Mesenchymal stem cell (in vitro differentiated cells and primary cell): Measurements from ENCODE around the gene SRGAP3.

Source experiments
- DNase-seq: peaks from one replicate; pipeline ENCODE4 v3.0.0-alpha.2; 2013
- H2AFZ ChIP-seq: one replicate; pipeline ENCODE4 v1.6.1; 2013; ENCODE audit warnings: low read depth, mild to moderate bottlenecking, control low read depth, inconsistent platforms, low read length, moderate library complexity
- H2AK5ac ChIP-seq: 2 replicates; pipeline ENCODE4 v1.6.1; 2013; ENCODE audit warnings: low read length, moderate library complexity, mild to moderate bottlenecking, inconsistent platforms; ENCODE audit not compliant: severe bottlenecking
- H2BK120ac ChIP-seq: one replicate; pipeline ENCODE4 v1.6.1; 2013; ENCODE audit warnings: low read depth, mild to moderate bottlenecking, inconsistent platforms, low read length, moderate library complexity
- H2BK12ac ChIP-seq, 2 experiments: one replicate each; pipeline ENCODE4 v1.6.1; 2013; ENCODE audit warnings: inconsistent platforms in 2 of 2, low read length in 2 of 2, mild to moderate bottlenecking in 2 of 2, moderate library complexity in 2 of 2, control low read depth in 1 of 2
- H2BK15ac ChIP-seq: one replicate; pipeline ENCODE4 v1.6.1; 2013; ENCODE audit warnings: mild to moderate bottlenecking, low read depth, inconsistent platforms; ENCODE audit not compliant: poor library complexity, severe bottlenecking
- H2BK5ac ChIP-seq: 2 replicates; pipeline ENCODE4 v1.6.1; 2013; ENCODE audit warnings: low read depth, mild to moderate bottlenecking, low read length, control low read depth, inconsistent platforms; ENCODE audit not compliant: poor library complexity, severe bottlenecking
- H3K14ac ChIP-seq, 2 experiments: one replicate each; pipeline ENCODE4 v1.6.1; 2013; ENCODE audit warnings: inconsistent platforms in 2 of 2, low read length in 2 of 2, control low read depth in 1 of 2, mild to moderate bottlenecking in 1 of 2, moderate library complexity in 1 of 2
- H3K18ac ChIP-seq, 2 experiments: one replicate each; pipeline ENCODE4 v1.6.1; 2013; ENCODE audit warnings: inconsistent platforms in 2 of 2, low read length in 2 of 2, control low read depth in 1 of 2, low read depth in 1 of 2, mild to moderate bottlenecking in 1 of 2
- H3K23ac ChIP-seq, 2 experiments: one replicate each; pipeline ENCODE4 v1.6.1; 2013; ENCODE audit warnings: inconsistent platforms in 2 of 2, low read length in 2 of 2, mild to moderate bottlenecking in 2 of 2, moderate library complexity in 2 of 2, control low read depth in 1 of 2
- H3K27ac ChIP-seq: 2 replicates; pipeline ENCODE4 v1.5.1; 2013; ENCODE audit warnings: mild to moderate bottlenecking, moderate library complexity, low read length, control low read depth, inconsistent platforms; ENCODE audit not compliant: poor library complexity, severe bottlenecking
- H3K27me3 ChIP-seq, 2 experiments: 2 replicates each; pipeline versions ENCODE4 v1.6.1 to v1.7.0; 2013; ENCODE audit warnings: low read length in 2 of 2, mild to moderate bottlenecking in 2 of 2, moderate library complexity in 2 of 2, control low read depth in 1 of 2, inconsistent platforms in 1 of 2; ENCODE audit not compliant: control insufficient read depth in 1 of 2, insufficient read depth in 1 of 2
- H3K36me3 ChIP-seq, 2 experiments: 2 replicates each; pipeline versions ENCODE4 v1.6.1 to v1.7.0; 2013; ENCODE audit warnings: low read length in 2 of 2, control low read depth in 1 of 2, inconsistent platforms in 1 of 2, low read depth in 1 of 2, mild to moderate bottlenecking in 1 of 2; ENCODE audit not compliant: insufficient read depth in 2 of 2, control insufficient read depth in 1 of 2
- H3K4ac ChIP-seq, 2 experiments: one replicate each; pipeline ENCODE4 v1.6.1; 2013; ENCODE audit warnings: inconsistent platforms in 2 of 2, low read length in 2 of 2, mild to moderate bottlenecking in 2 of 2, moderate library complexity in 2 of 2, control low read depth in 1 of 2, low read depth in 1 of 2
- H3K4me1 ChIP-seq: 2 replicates; pipeline ENCODE4 v1.6.1; 2013; ENCODE audit warnings: low read depth, low read length, control low read depth; ENCODE audit not compliant: control insufficient read depth, insufficient read depth
- H3K4me2 ChIP-seq: 2 replicates; pipeline ENCODE4 v1.6.1; 2013; ENCODE audit warnings: low read length, mild to moderate bottlenecking, inconsistent platforms; ENCODE audit not compliant: poor library complexity, severe bottlenecking
- H3K4me3 ChIP-seq, 2 experiments: 2 replicates each; pipeline versions ENCODE4 v1.5.1 to v1.7.0; 2013; ENCODE audit warnings: low read length in 2 of 2, mild to moderate bottlenecking in 2 of 2, control low read depth in 1 of 2, low read depth in 1 of 2; ENCODE audit not compliant: insufficient read depth in 1 of 2
- H3K79me1 ChIP-seq: replicated peaks from 2 replicates; pipeline ENCODE4 v1.6.1; 2013; ENCODE audit warnings: mild to moderate bottlenecking, control low read depth, low read length, inconsistent platforms; ENCODE audit not compliant: poor library complexity, severe bottlenecking
- H3K9ac ChIP-seq: 2 replicates; pipeline ENCODE4 v1.7.0; 2013; ENCODE audit warnings: mild to moderate bottlenecking, low read length, moderate library complexity
- H3K9me3 ChIP-seq: 2 replicates; pipeline ENCODE4 v1.7.0; 2013; ENCODE audit warnings: mild to moderate bottlenecking, low read length; ENCODE audit not compliant: control insufficient read depth
- H4K8ac ChIP-seq: one replicate; pipeline ENCODE4 v1.6.1; 2013; ENCODE audit warnings: inconsistent platforms, mild to moderate bottlenecking, low read length, moderate library complexity
- H4K91ac ChIP-seq: one replicate; pipeline ENCODE4 v1.6.1; 2013; ENCODE audit warnings: mild to moderate bottlenecking, low read length, inconsistent platforms
- WGBS: methylation state at CpG from one replicate; pipeline ENCODE4 v1.1.7; 2013; ENCODE audit warnings: mixed read lengths; 5-methylcytosine and 5-hydroxymethylcytosine counted together

Gene SRGAP3

DNA sequence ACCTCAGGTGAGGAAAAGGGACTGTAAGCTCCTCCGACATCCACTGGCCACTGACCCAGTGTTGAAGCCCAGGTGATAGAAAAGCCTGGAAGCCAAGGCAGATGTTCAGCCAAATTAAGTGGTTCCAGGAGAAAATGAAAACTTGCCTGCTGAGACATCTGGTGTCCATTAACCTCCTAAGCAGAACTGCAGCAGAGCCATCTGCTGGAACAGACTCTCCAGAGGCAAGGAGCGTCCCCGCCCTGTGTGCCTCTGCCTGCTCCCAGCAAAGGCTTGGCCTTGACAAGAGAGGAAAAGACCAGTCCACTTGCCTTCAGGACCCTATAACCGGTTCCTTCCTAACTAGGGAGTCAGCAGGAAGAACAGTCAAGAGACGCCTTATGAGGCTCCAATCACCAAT lies 48.2 kb downstream of the SRGAP3 start:
- H4K91ac ChIP-seq = no peak overlapping the region
- no peaks in the 10 kb centered on the region for H3K9me3 ChIP-seq
- no peak overlapping the region for H3K9ac ChIP-seq
- no peak overlapping the region for H3K18ac ChIP-seq
- H3K79me1 ChIP-seq = no peaks in the 10 kb centered on the region
- H3K36me3 ChIP-seq = no peaks in the 10 kb centered on the region
- no peak for DNase-seq
- H2BK15ac ChIP-seq = no peak overlapping the region
- no peak overlapping the region for H2AK5ac ChIP-seq
- H3K4me3 ChIP-seq = no peak overlapping the region
- peaks cover 0 to 30% of the 10 kb centered on the region in 2 experiments for H3K27me3 ChIP-seq
- H3K14ac ChIP-seq = no peak overlapping the region
- H3K27ac ChIP-seq = no peak overlapping the region
- no peak overlapping the region for H2BK12ac ChIP-seq
- WGBS = 90% methylated on average over 5 of the region's 5 CpGs
- no peak overlapping the region for H2AFZ ChIP-seq
- no peak overlapping the region for H3K4me2 ChIP-seq
- H2BK120ac ChIP-seq = no peak overlapping the region
- no peak overlapping the region for H2BK5ac ChIP-seq
- H3K4me1 ChIP-seq = peaks cover 2% of the 10 kb centered on the region
- no peak overlapping the region for H4K8ac ChIP-seq
- H3K4ac ChIP-seq = no peak overlapping the region
- no peak overlapping the region for H3K23ac ChIP-seq

DNA sequence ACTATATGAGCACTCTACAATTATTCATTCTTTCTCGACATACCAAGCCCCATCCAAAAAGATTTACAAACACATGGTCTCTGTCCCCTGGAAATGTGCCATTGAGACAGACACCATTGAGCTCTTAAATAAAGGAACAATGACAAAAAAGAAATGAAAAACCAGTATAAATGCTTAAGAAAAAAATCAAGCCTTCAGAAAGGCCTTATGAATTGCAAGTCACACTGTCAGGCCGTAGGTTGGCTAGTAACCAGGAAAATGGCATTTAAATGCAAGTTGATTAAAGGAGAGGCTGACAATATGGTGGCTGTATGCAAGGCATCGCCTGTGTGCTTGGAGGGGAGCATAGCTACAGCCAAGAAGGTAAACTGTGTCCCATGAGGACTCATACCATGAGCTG lies 49.7 kb downstream of the SRGAP3 start:
- peaks cover 2% of the 10 kb centered on the region for H3K4me1 ChIP-seq
- no peak overlapping the region for H3K4me3 ChIP-seq
- H2AFZ ChIP-seq = no peak overlapping the region
- H3K9me3 ChIP-seq = no peaks in the 10 kb centered on the region
- no peak overlapping the region for H2BK12ac ChIP-seq
- H3K9ac ChIP-seq = no peak overlapping the region
- H3K23ac ChIP-seq = no peak overlapping the region
- H3K4ac ChIP-seq = no peak overlapping the region
- H3K27ac ChIP-seq = no peak overlapping the region
- H4K91ac ChIP-seq = no peak overlapping the region
- H3K79me1 ChIP-seq = no peaks in the 10 kb centered on the region
- peaks cover 0 to 39% of the 10 kb centered on the region in 2 experiments for H3K27me3 ChIP-seq
- H3K36me3 ChIP-seq = no peaks in the 10 kb centered on the region
- no peak overlapping the region for H3K4me2 ChIP-seq
- no peak overlapping the region for H2BK5ac ChIP-seq
- H2BK120ac ChIP-seq = no peak overlapping the region
- no peak overlapping the region for H3K14ac ChIP-seq
- no peak for DNase-seq
- H3K18ac ChIP-seq = no peak overlapping the region
- no peak overlapping the region for H2AK5ac ChIP-seq
- H2BK15ac ChIP-seq = no peak overlapping the region
- 84% methylated on average over 3 of the region's 3 CpGs for WGBS
- H4K8ac ChIP-seq = no peak overlapping the region

DNA sequence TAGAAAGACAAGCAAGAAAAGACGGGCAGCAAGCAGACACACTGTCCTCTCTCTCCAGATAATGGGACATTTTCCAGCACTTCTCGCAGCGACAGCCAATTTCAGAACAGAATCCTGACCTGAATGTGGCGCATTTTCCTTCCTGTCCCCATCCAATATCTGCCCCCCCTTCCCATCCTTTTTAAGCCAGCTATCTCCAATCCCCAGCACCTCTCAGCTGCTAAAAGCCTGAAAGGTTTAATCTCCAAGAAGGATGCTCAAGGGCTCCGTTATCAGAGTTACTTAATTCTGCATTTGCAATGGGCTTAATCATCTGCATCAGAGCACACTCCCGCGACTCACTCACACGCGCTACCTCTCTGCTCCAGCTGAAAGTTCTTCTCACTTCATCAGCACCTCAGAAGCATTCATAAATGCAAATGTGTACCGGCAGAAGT lies 50.5 kb downstream of the SRGAP3 start:
- Histone ChIP-seq H3K4ac (no peak overlapping the region), H3K27me3 (peaks cover 0 to 40% of the 10 kb centered on the region in 2 experiments)

DNA sequence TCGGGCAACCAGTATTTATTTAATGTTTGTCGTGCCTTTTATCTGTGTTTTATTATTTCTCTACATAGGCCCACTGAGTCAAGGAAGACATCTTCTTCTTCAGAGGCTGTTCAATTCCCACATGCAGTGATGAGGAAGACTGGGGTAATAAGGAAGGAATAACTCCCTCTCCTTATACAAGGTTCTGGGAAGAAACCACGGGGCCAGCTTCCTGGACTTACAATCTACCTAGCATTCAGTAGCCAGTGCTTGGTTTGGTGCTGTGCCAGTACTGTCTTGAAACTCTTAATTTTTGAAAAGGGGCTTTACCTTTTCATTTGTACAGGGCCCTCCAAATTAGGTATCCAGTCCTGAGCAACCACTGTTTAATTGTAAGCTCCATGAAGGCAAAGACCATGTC lies 51.2 kb downstream of the SRGAP3 start:
- 87% methylated on average over 1 of the region's 3 CpGs for WGBS

More for the DNA sequence above, 50.5 kb downstream of the SRGAP3 start:
- Histone ChIP-seq H3K79me1 (no peaks in the 10 kb centered on the region), H3K4me1 (no peaks in the 10 kb centered on the region), H3K9me3 (no peaks in the 10 kb centered on the region), H4K8ac (no peak overlapping the region), H3K4me2 (no peak overlapping the region), H3K36me3 (no peaks in the 10 kb centered on the region), H3K23ac (no peak overlapping the region), H2AK5ac (no peak overlapping the region), H3K4me3 (no peak overlapping the region), H3K27ac (no peak overlapping the region), H2BK120ac (no peak overlapping the region), H3K18ac (no peak overlapping the region), H3K14ac (no peak overlapping the region), H2BK12ac (no peak overlapping the region), H2BK5ac (no peak overlapping the region), H3K9ac (no peak overlapping the region), H2BK15ac (no peak overlapping the region), H2AFZ (no peak overlapping the region), H4K91ac (no peak overlapping the region)
- DNase-seq = no peak
- WGBS = 82% methylated on average over 10 of the region's 10 CpGs

More for the DNA sequence above, 51.2 kb downstream of the SRGAP3 start:
- no peak for DNase-seq
- Histone ChIP-seq H3K18ac (no peak overlapping the region), H4K8ac (no peak overlapping the region), H3K36me3 (no peaks in the 10 kb centered on the region), H3K4me3 (no peak overlapping the region), H3K9me3 (no peaks in the 10 kb centered on the region), H4K91ac (no peak overlapping the region), H2BK12ac (no peak overlapping the region), H3K4ac (no peak overlapping the region), H2BK15ac (no peak overlapping the region), H2BK120ac (no peak overlapping the region), H3K23ac (no peak overlapping the region), H3K79me1 (no peaks in the 10 kb centered on the region), H3K27ac (no peak overlapping the region), H3K14ac (no peak overlapping the region), H3K27me3 (peaks cover 0 to 46% of the 10 kb centered on the region in 2 experiments), H3K4me1 (peaks cover 2% of the 10 kb centered on the region), H3K4me2 (no peak overlapping the region), H2AFZ (no peak overlapping the region), H2AK5ac (no peak overlapping the region), H3K9ac (no peak overlapping the region), H2BK5ac (no peak overlapping the region)
